AG04450 (cell line): ENCODE measurements around the gene OR5M10. TPM values are rescaled to one million over a fixed set of nuclear protein-coding genes. Genes with fewer than 3 reads are reported as not detected.
"Not testable (repeated sequence)": the region's sequence is repeated elsewhere in the genome, so short reads cannot be mapped to it uniquely, and the experiment has no call there.

ENCODE experiments used
- CTCF ChIA-PET: fragments of 300-600, 350-600 bp; formaldehyde crosslinking; extraction: SDS; loops from one replicate; lab custom pipeline; 2022; ENCODE audit warnings: antibody characterized with exemption, inconsistent platforms; lab: Charles Lee
- POLR2A ChIA-PET: fragments of 350-600 bp; formaldehyde crosslinking; extraction: SDS; loops from one replicate; lab custom pipeline; 2021; ENCODE audit warnings: antibody characterized with exemption, inconsistent platforms; lab: Yijun Ruan, JAX
- DNase-seq: peaks from one replicate; pipeline ENCODE4 v3.0.0-alpha.2; 2011; ENCODE audit warnings: low read depth, low spot score
- H3K27ac ChIP-seq: one replicate; pipeline ENCODE4 v1.5.1; 2012; ENCODE audit warnings: low read depth, low read length, control low read depth
- H3K27me3 ChIP-seq: one replicate; pipeline ENCODE4 v1.6.0; 2012; ENCODE audit warnings: low read length; ENCODE audit not compliant: control insufficient read depth, insufficient read depth
- H3K4me3 ChIP-seq: 2 replicates; pipeline ENCODE4 v1.5.1; 2011; ENCODE audit warnings: mild to moderate bottlenecking, low read depth, low read length, control low read depth
- H3K9me3 ChIP-seq: 2 replicates; pipeline ENCODE4 v1.5.1; 2012; ENCODE audit warnings: low read length; ENCODE audit not compliant: control insufficient read depth, insufficient read depth
- CTCF ChIP-seq: IDR thresholded peaks from 2 replicates; pipeline ENCODE4 v1.5.1; 2011; ENCODE audit warnings: low read depth, low read length, control low read depth, inconsistent platforms
- polyA plus RNA-seq: library from polyadenylated mRNA; depleted of rRNA; stranded (reverse); fragments of >200 nt; gene quantifications from 2 replicates; pipeline ENCODE4 v1.2.3, GENCODE V29; 2011

The OR5M10 gene
- polyA plus RNA-seq, 1 experiment, result not detected

- ChIA-PET POLR2A (no interaction called here), CTCF (no interaction called here)
- H3K27me3 ChIP-seq, result no peaks in the 10 kb centered on the region
- DNase-seq, result no peak
- TF ChIP-seq CTCF, result no peak
- H3K27ac ChIP-seq, result no peak overlapping the region
- H3K4me3 ChIP-seq, result no peak overlapping the region
- peaks cover 9% of the 10 kb centered on the region for H3K9me3 ChIP-seq
Observed at GRCh38 chr11:56558574-56558973, 18.9 kb downstream of the OR5M10 start.

DNA sequence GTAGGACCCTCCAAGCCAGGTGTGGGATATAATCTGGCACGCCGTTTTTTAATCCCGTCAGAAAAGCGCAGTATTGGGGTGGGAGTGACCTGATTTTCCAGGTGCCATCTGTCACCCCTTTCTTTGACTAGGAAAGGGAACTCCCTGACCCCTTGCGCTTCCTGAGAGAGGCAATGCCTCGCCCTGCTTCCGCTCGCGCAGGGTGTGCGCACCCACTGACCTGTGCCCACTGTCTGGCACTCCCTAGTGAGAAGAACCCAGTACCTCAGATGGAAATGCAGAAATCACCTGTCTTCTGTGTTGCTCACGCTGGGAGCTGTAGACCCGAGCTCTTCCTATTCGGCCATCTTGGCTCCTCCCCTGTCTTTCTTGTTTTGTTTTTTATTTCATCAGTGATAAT is 22.8 kb downstream of the OR5M10 start:
- POLR2A ChIA-PET, H3K27ac ChIP-seq, DNase-seq, H3K4me3 ChIP-seq, H3K27me3 ChIP-seq, H3K9me3 ChIP-seq, CTCF ChIA-PET: not testable (repeated sequence)

DNA sequence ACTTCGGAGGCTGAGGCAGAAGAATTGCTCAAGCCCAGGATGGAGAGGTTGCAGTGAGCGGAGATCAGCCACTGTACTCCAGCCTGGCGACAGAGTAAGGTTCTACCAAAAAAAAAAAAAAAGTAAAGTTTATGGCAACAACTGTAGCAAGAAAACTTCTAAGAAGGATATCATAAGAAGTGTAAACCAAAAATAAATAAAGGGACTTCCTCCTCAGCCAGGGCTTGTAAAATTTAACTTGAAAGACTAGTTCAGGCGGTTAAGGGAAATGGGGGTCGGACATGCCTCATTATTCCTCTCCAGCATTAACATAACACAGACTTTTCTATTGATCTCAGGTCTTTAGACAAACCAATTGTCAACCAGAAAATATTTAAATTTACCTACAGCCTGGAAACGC is 32.0 kb downstream of the OR5M10 start:
- DNase-seq, result no peak
- Histone ChIP-seq H3K27me3 (no peaks in the 10 kb centered on the region), H3K4me3 (no peak overlapping the region), H3K27ac (no peak overlapping the region), H3K9me3 (peaks cover 5% of the 10 kb centered on the region)
- ChIA-PET POLR2A (no interaction called here), CTCF (interaction anchor here (0.7 kb wide), 1 partner anchor 139 kb away, joined by 5 read pairs; no protein-coding TSS in a partner anchor)
- no peak for TF ChIP-seq CTCF

- ChIA-PET CTCF (no interaction called here), POLR2A (no interaction called here)
- DNase-seq, result no peak
- Histone ChIP-seq H3K4me3 (no peak overlapping the region), H3K27ac (no peak overlapping the region), H3K9me3 (peaks cover 5% of the 10 kb centered on the region), H3K27me3 (no peaks in the 10 kb centered on the region)
- no peak for TF ChIP-seq CTCF
Observed at GRCh38 chr11:56543739-56544138, 33.8 kb downstream of the OR5M10 start.

DNA sequence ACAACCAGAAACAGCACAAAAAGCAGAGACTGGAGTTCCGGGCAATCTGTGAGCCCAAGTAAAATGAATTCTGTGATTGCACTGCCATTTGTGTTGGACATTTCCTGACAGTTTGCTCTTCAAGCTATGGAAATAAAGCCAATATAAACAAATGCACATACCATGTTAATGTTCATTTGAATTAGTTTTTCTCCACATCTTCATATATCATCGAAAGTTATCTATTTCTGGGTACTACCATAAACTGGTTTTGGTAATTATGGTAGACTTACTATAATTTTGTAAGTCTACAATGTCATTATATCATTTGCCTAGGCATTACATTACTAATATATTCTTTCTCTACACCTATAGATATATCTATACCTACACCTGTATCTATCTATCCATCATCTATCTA is 34.4 kb downstream of the OR5M10 start, which contains the start of gene OR5M11:
Gene OR5M11, minus strand, starts transcription at position 101 of the 400 bp plus-strand sequence. Its CDS starts 0 bp downstream, at position 101.
- ChIA-PET POLR2A (no interaction called here), CTCF (no interaction called here)
- H3K27ac ChIP-seq, result no peak within 1 kb of the TSS
- H3K4me3 ChIP-seq, result no peak within 1 kb of the TSS
- TF ChIP-seq CTCF, result no peak
- no peak for DNase-seq
- H3K9me3 ChIP-seq, result peaks cover 5% of the 10 kb centered on the region
- H3K27me3 ChIP-seq, result no peaks in the 10 kb centered on the region
